Brain microvascular endothelial cell (primary cell): ENCODE measurements around the gene COX5A.
"Not testable (repeated sequence)": the region's sequence is repeated elsewhere in the genome, so short reads cannot be mapped to it uniquely, and the experiment has no call there.

ENCODE experiments used
- DNase-seq: peaks from one replicate; pipeline ENCODE4 v3.0.0-alpha.2; 2020
- H3K27ac ChIP-seq: fragments of 250-450 bp; sonication (Bioruptor Pico); 2 replicates; pipeline ENCODE4 v1.5.1; 2020; ENCODE audit warnings: mild to moderate bottlenecking, moderate library complexity
- H3K27me3 ChIP-seq: fragments of 250-450 bp; sonication (Bioruptor Pico); replicated peaks from 2 replicates; pipeline ENCODE4 v1.5.1; 2020; ENCODE audit warnings: mild to moderate bottlenecking
- H3K36me3 ChIP-seq: fragments of 250-450 bp; sonication (Bioruptor Pico); replicated peaks from 2 replicates; pipeline ENCODE4 v1.5.1; 2020; ENCODE audit warnings: mild to moderate bottlenecking
- H3K4me3 ChIP-seq: 2 replicates; pipeline ENCODE4 v1.5.1; 2011; ENCODE audit warnings: low read depth, mild to moderate bottlenecking, control low read depth, low read length, moderate library complexity
- CTCF ChIP-seq: IDR thresholded peaks from 2 replicates; pipeline ENCODE4 v1.5.1; 2011; ENCODE audit warnings: low read depth, mild to moderate bottlenecking, moderate library complexity, low read length, control low read depth, inconsistent platforms; ENCODE audit errors: missing control alignments
- in situ Hi-C: cut with HindIII; loops from 2 replicates; pipeline ENCODE4 v1.10.0; 2017; ENCODE audit warnings: low sequenced_read_pairs, low pct_ligation_motif_present

The COX5A gene

GRCh38 chr15:74890665-74890960 is 47.3 kb downstream of the COX5A start:
- in situ Hi-C loops: no loop called here
- Histone ChIP-seq H3K27ac (no peak overlapping the region), H3K27me3 (no peaks in the 10 kb centered on the region), H3K4me3 (peak overlapping the region; percentile 99), H3K36me3 (peaks cover 17% of the 10 kb centered on the region)
- no peak for TF ChIP-seq CTCF
- DNase-seq: no peak

- no peak for TF ChIP-seq CTCF
- H3K36me3 ChIP-seq: peaks cover 17% of the 10 kb centered on the region
- H3K27ac ChIP-seq: peak within 1 kb of the TSS; percentile 63
- in situ Hi-C loops: no loop called here
- peak; percentile 73 for DNase-seq
- no peaks in the 10 kb centered on the region for H3K27me3 ChIP-seq
- H3K4me3 ChIP-seq: peak within 1 kb of the TSS; percentile 99
These were observed 47.8 kb downstream of the COX5A start, which contains the start of gene MPI for GRCh38 chr15:74889883-74890664. MPI (plus strand) TSS chr15:74890042; CDS start chr15:74890074, 32 bp downstream.

GRCh38 chr15:74889390-74889882 is 48.4 kb downstream of the COX5A start:
- no peak overlapping the region for H3K27ac ChIP-seq
- in situ Hi-C loops: no loop called here
- TF ChIP-seq CTCF: no peak
- peak overlapping the region; percentile 99 for H3K4me3 ChIP-seq
- H3K36me3 ChIP-seq: peaks cover 17% of the 10 kb centered on the region
- peak; percentile 29 for DNase-seq
- no peaks in the 10 kb centered on the region for H3K27me3 ChIP-seq

GRCh38 chr15:74888716-74889115 is 49.2 kb downstream of the COX5A start:
- no peak for TF ChIP-seq CTCF
- no peak overlapping the region for H3K4me3 ChIP-seq
- H3K27me3 ChIP-seq: no peaks in the 10 kb centered on the region
- peaks cover 17% of the 10 kb centered on the region for H3K36me3 ChIP-seq
- in situ Hi-C loops: no loop called here
- H3K27ac ChIP-seq: no peak overlapping the region
- no peak for DNase-seq

- H3K36me3 ChIP-seq, H3K27ac ChIP-seq, in situ Hi-C loops, H3K27me3 ChIP-seq, H3K4me3 ChIP-seq, DNase-seq: not testable (repeated sequence)
These were observed 50.2 kb downstream of the COX5A start for GRCh38 chr15:74887537-74888193.

- Histone ChIP-seq H3K36me3 (no peaks in the 10 kb centered on the region), H3K27ac (no peak overlapping the region), H3K4me3 (no peak overlapping the region), H3K27me3 (no peaks in the 10 kb centered on the region)
- in situ Hi-C loops: no loop called here
- TF ChIP-seq CTCF: no peak
- no peak for DNase-seq
These were observed 52.4 kb downstream of the COX5A start for GRCh38 chr15:74885461-74885860.
